ENCODE measurements around the gene HSPB6.
"Not testable (repeated sequence)": the region's sequence is repeated elsewhere in the genome, so short reads cannot be mapped to it uniquely, and the experiment has no call there.

The HSPB6 gene

GRCh38 chr19:35729021-35729420, 27.8 kb downstream of the HSPB6 start:
- no peak for TF ChIP-seq CTCF (IDR thresholded peaks at IDR 0.05; ENCODE audit: insufficient read depth, low read length, poor library complexity, severe bottlenecking)
- H3K27me3 ChIP-seq (replicated peaks; ENCODE audit: control insufficient read depth, insufficient read depth, low read length), result no peaks in the 10 kb centered on the region
- H3K4me3 ChIP-seq (replicated peaks; ENCODE audit: low read depth, low read length), result no peak overlapping the region
- no peak for DNase-seq (ENCODE audit: extremely low read depth, insufficient read length)
- peaks cover 72% of the 10 kb centered on the region for H3K36me3 ChIP-seq (ENCODE audit: control insufficient read depth, insufficient read depth, low read length)

GRCh38 chr19:35727956-35728706, 28.7 kb downstream of the HSPB6 start:
- H3K36me3 ChIP-seq (ENCODE audit: control insufficient read depth, insufficient read depth, low read length), result peaks cover 69% of the 10 kb centered on the region
- DNase-seq (ENCODE audit: extremely low read depth, insufficient read length), result no peak
- no peaks in the 10 kb centered on the region for H3K27me3 ChIP-seq (replicated peaks; ENCODE audit: control insufficient read depth, insufficient read depth, low read length)
- no peak for TF ChIP-seq CTCF (IDR thresholded peaks at IDR 0.05; ENCODE audit: insufficient read depth, low read length, poor library complexity, severe bottlenecking)
- no peak overlapping the region for H3K4me3 ChIP-seq (replicated peaks; ENCODE audit: low read depth, low read length)

- no peak for DNase-seq (ENCODE audit: extremely low read depth, insufficient read length)
- Histone ChIP-seq H3K36me3 (ENCODE audit: control insufficient read depth, insufficient read depth, low read length) (peaks cover 73% of the 10 kb centered on the region), H3K27me3 (replicated peaks; ENCODE audit: control insufficient read depth, insufficient read depth, low read length) (no peaks in the 10 kb centered on the region), H3K4me3 (replicated peaks; ENCODE audit: low read depth, low read length) (no peak overlapping the region)
- TF ChIP-seq CTCF (IDR thresholded peaks at IDR 0.05; ENCODE audit: insufficient read depth, low read length, poor library complexity, severe bottlenecking), result no peak
These were observed 29.5 kb downstream of the HSPB6 start for GRCh38 chr19:35727053-35727955.

- Histone ChIP-seq H3K36me3 (ENCODE audit: control insufficient read depth, insufficient read depth, low read length) (peaks cover 71% of the 10 kb centered on the region), H3K4me3 (replicated peaks; ENCODE audit: low read depth, low read length) (no peak overlapping the region), H3K27me3 (replicated peaks; ENCODE audit: control insufficient read depth, insufficient read depth, low read length) (no peaks in the 10 kb centered on the region)
- TF ChIP-seq CTCF (IDR thresholded peaks at IDR 0.05; ENCODE audit: insufficient read depth, low read length, poor library complexity, severe bottlenecking), result no peak
- no peak for DNase-seq (ENCODE audit: extremely low read depth, insufficient read length)
These were observed 31.5 kb downstream of the HSPB6 start for GRCh38 chr19:35725216-35725861.

- H3K36me3 ChIP-seq (ENCODE audit: control insufficient read depth, insufficient read depth, low read length), result peaks cover 65% of the 10 kb centered on the region
- no peak for TF ChIP-seq CTCF (IDR thresholded peaks at IDR 0.05; ENCODE audit: insufficient read depth, low read length, poor library complexity, severe bottlenecking)
- H3K4me3 ChIP-seq (replicated peaks; ENCODE audit: low read depth, low read length), result no peak overlapping the region
- no peak for DNase-seq (ENCODE audit: extremely low read depth, insufficient read length)
- H3K27me3 ChIP-seq (replicated peaks; ENCODE audit: control insufficient read depth, insufficient read depth, low read length), result no peaks in the 10 kb centered on the region
These were observed 32.3 kb downstream of the HSPB6 start for GRCh38 chr19:35724560-35724959.

GRCh38 chr19:35724132-35724531, 32.7 kb downstream of the HSPB6 start:
- peaks cover 62% of the 10 kb centered on the region for H3K36me3 ChIP-seq (ENCODE audit: control insufficient read depth, insufficient read depth, low read length)
- not testable (repeated sequence) for H3K4me3 ChIP-seq (replicated peaks; ENCODE audit: low read depth, low read length); H3K27me3 ChIP-seq (replicated peaks; ENCODE audit: control insufficient read depth, insufficient read depth, low read length); DNase-seq (ENCODE audit: extremely low read depth, insufficient read length)
